Activated naive CD4-positive, alpha-beta T cell treated with anti-CD3 and anti-CD28 coated beads, Interleukin-2, amount 10 ng/mL, durations not matched to agents 5 hours and 36 hours (primary cell): ENCODE results near the gene MRFAP1L1. TPM values are rescaled to one million over a fixed set of nuclear protein-coding genes. Genes with fewer than 3 reads are reported as not detected.

Source experiments
- total RNA-seq, 2 experiments: library from RNA; stranded (reverse); gene quantifications; one replicate each; pipeline ENCODE4 v1.2.3, GENCODE V29; 2021

MRFAP1L1 gene
- total RNA-seq = 10 to 100 TPM; 73.1 to 75.4 TPM

GRCh38 chr4:6709230-6710114 lies at the start of gene MRFAP1L1:
Gene MRFAP1L1, minus strand, starts transcription at chr4:6709865. Its CDS starts 236 bp downstream, at chr4:6709629.

GRCh38 chr4:6716018-6716911 lies 6.6 kb upstream of the MRFAP1L1 start, which contains the start of gene BLOC1S4:
Gene BLOC1S4, plus strand, starts transcription at chr4:6716174. Its CDS starts 36 bp downstream, at chr4:6716210.

GRCh38 chr4:6693231-6694176 lies 16.2 kb downstream of the MRFAP1L1 start, which contains the start of gene S100P:
Gene S100P, plus strand, starts transcription at chr4:6693878. Its CDS starts 55 bp downstream, at chr4:6693933.

Other genes with a start within 250 kb of the MRFAP1L1 start
- gene PPP2R2C, start 237.3 kb downstream of the MRFAP1L1 start, total RNA-seq = not detected
- gene MAN2B2, start 134.7 kb downstream of the MRFAP1L1 start, total RNA-seq = 10 to 100 TPM; 31.3 to 32.5 TPM
- gene MRFAP1, start 69.2 kb downstream of the MRFAP1L1 start, total RNA-seq = 100 to 1,000 TPM; 121 TPM
- gene S100P, start 16.0 kb downstream of the MRFAP1L1 start, total RNA-seq = 1 to 10 TPM; 8.9 to 9.9 TPM
- 10 to 100 TPM; 21.8 to 22.1 TPM for gene BLOC1S4, start 6.3 kb upstream of the MRFAP1L1 start, total RNA-seq
- 10 to 100 TPM; 17.4 to 17.6 TPM for gene KIAA0232, start 72.9 kb upstream of the MRFAP1L1 start, total RNA-seq
- 10 to 100 TPM; 53.1 to 53.5 TPM for gene TBC1D14, start 200.0 kb upstream of the MRFAP1L1 start, total RNA-seq